VCaP (cell line): ENCODE results near the gene ARHGEF40.
A peak's percentile ranks its signal among the peaks of the same experiment; 100 is the strongest.

ENCODE experiments used
- H3K27ac ChIP-seq: fragments of 450-650 bp; 2 replicates; pipeline ENCODE4 v1.5.1; 2017
- TF ChIP-seq, protein P1 (sequence below): fragments of 450-650 bp; conservative IDR thresholded peaks from 2 replicates; pipeline ENCODE4 v1.5.1; 2017; ENCODE audit warnings: mild to moderate bottlenecking, moderate library complexity

Gene ARHGEF40

DNA sequence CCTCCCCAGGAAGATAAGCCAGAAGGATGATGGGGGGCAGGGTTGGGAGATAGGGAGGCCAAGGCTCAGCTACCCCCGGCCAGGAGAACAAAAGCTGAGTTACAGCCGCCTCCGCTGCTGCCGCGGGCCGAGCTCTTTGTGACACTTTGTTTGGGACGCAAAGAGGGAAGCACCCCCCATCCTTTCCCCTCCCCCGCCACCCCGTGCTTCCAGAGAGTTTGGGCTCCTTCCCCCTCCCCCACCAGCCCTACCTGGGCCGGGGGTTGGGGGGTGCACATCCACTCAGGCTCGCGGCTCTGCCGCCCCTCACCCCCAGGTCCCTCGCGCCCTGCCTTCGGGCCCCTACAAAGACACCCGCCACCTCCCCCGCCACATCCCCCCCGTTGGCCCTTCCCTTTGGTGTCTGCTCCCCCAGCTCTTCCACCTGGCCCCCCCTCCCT, 27.6 kb downstream of the ARHGEF40 start:
- peak overlapping the region; percentile 76 for H3K27ac ChIP-seq

DNA sequence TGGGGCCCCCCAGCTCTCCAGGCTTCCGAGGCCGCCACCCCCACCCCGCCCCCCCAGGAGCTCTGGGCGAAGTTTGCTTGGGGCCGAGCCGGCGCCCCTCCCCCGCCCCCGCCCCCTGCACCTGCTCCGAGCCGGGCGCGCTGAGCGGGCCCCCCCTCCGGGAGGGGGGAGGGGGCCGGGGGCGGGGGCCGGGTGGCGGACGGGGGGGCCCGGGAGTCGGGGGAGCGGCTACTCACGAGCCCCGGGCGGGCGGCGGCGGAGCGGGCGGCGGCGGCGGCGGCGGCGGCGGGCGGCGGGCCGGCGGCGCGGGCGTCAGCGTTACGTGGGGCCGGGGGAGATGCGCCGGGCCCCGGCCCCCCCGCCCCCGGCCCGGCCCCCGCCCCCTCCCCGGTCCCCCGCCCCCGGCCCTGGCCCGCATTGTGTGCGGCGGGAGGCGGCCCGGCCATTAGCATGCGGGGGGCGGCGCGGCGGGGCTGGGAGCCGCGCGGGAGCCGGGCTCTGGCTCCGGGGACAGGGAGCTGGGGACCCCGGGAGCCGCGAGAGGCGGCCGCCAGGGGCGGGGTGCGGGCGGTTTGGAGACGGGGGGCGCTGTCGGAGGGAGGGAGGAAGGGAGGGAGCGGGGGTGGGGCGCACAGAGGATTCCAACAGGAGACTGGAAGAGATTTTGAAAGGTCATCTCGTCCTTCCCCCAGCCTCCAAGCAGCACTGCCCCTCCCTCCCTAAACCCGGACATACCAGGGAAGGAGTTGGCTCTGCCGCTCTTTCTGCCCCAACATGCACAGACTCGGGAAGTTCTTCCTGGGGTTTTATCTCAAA, 28.2 kb downstream of the ARHGEF40 start, which contains the start of gene ZNF219:
ZNF219 (minus strand) TSS at position 580 of the 816 bp plus-strand sequence. CDS start 5,064 bp downstream, outside the sequence.
- TF ChIP-seq, protein P1, sequence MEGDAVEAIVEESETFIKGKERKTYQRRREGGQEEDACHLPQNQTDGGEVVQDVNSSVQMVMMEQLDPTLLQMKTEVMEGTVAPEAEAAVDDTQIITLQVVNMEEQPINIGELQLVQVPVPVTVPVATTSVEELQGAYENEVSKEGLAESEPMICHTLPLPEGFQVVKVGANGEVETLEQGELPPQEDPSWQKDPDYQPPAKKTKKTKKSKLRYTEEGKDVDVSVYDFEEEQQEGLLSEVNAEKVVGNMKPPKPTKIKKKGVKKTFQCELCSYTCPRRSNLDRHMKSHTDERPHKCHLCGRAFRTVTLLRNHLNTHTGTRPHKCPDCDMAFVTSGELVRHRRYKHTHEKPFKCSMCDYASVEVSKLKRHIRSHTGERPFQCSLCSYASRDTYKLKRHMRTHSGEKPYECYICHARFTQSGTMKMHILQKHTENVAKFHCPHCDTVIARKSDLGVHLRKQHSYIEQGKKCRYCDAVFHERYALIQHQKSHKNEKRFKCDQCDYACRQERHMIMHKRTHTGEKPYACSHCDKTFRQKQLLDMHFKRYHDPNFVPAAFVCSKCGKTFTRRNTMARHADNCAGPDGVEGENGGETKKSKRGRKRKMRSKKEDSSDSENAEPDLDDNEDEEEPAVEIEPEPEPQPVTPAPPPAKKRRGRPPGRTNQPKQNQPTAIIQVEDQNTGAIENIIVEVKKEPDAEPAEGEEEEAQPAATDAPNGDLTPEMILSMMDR = no peak
- peak within 1 kb of the TSS; percentile 76 for H3K27ac ChIP-seq

More for the DNA sequence above, 27.6 kb downstream of the ARHGEF40 start:
- TF ChIP-seq, protein P1 = no peak

DNA sequence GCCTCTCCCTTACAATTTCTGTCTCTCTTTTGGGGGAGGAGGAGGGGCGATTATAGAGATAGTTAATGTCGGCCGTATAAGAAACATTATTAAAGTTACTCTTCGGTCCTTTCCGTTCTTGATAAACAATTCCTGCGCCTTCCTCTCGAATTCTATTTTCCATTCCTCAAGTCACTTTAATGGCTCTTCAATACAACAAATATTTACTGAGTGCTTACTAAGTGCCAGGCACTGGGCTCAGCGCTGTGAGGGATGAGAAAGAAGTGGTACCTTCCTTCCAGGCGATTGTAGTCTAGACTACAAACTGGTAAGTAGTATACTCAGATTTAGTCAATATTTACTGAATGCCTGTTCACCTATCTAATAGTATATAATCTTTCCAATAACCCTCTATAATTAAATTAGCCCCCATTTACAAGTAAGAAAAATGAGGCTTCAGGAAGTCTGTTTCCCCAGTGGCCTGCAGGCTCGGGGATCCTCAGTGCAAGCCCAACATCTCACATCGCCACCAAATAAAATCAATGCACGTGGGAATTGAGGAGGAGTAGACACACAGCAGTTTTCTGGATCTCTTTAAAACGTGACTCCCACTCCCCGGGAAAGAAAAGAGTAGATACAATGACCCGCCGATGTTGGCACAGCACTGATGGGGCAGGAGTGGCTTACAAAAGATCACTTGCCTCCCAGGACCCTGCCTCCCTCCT, 28.9 kb downstream of the ARHGEF40 start:
- H3K27ac ChIP-seq = peak overlapping the region; percentile 76
- TF ChIP-seq, protein P1 = no peak

- TF ChIP-seq, protein P1 = no peak
- H3K27ac ChIP-seq = peak overlapping the region; percentile 76
These were observed 29.5 kb downstream of the ARHGEF40 start for GRCh38 chr14:21099596-21099985.

GRCh38 chr14:21100931-21101330, 30.8 kb downstream of the ARHGEF40 start, which contains the start of gene TMEM253:
Gene TMEM253, plus strand, starts transcription at chr14:21101066. Its CDS starts 278 bp downstream, at chr14:21101344.
- TF ChIP-seq, protein P1 = no peak

DNA sequence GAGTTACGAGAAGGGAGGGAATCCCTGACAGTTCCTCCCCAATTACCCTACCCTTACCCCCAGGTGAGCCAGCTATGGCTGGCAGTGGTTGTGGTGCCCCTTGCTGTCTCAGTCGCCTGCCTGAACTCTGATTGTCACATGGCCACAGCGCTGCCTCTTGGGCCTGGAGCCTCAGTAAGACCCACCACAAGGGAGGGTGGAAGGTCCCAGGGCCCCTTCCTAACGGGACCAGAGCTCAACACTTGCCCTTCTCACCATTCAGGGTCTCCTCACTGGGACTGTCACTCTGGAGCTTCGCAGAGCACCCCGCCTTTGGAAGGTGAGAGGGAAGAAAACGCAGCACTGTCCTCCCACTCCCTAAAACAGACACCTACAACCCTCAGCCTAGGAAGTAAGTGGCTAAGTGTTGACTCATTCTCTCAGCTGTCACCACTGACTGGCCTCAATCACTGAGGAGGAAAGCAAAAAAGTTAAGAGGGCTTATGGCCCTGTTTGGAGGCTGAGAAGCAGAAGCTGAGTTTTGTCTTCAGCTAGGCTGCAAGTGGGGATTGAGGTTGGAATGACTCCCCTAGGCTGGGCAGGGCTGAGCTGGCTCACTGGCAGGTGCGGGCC, 31.8 kb downstream of the ARHGEF40 start:
- no peak overlapping the region for H3K27ac ChIP-seq
- TF ChIP-seq, protein P1 = no peak

More at GRCh38 chr14:21100931-21101330, 30.8 kb downstream of the ARHGEF40 start, which contains the start of gene TMEM253:
- peak within 1 kb of the TSS; percentile 76; the same call in 1 of the 2 replicates for H3K27ac ChIP-seq
